NCI-H82 treated with DMSO at 0.1 percent for 48 hours (cell line): ENCODE measurements around the gene RNF144A.
A peak's percentile ranks its signal among the peaks of the same experiment; 100 is the strongest.

Experiments
- DNase-seq: peaks from one replicate; lab custom pipeline; 2025; ENCODE audit not compliant: unreplicated experiment; lab: John Stamatoyannopoulos, UW

RNF144A gene

DNA sequence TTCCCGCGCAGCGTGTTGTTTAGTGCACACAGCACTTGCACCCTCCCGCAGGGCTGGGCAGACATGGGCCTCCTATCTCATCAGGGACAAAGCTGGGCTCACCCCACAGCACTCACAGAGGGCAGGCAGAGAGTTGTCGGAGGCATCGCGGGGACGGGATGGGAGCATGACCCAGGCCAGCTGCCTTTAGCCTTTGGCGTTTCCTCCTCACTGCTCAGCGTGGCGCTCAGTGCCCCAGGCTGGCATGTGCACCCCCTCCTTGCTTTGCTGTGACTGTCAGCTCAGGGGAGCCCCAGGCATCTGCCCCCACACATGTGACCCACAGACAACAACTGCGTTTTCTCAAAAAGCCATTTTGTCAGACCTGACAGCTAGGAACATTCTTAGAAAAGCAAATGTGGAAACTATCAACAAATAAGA lies 101.1 kb downstream of the RNF144A start:
- DNase-seq = no peak

DNA sequence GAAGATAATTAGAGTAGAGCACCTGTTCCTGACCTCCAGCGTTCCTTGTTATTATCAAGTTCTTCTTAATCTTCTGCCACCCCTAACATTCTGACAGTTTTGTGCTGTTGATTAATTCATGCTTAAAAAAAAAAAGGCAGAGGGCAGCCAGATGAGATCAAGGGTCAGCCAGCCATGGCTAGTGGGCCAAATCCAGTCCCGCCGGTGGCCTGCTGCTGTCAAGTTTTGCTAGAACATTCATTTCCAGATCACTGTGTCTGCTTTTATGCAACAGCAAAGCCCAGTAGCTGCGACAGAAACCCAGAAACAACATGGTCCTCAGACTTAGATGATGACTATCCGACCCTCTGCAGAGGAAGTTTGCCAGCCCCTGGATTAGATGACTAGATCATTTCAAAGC lies 101.6 kb downstream of the RNF144A start:
- no peak for DNase-seq

DNA sequence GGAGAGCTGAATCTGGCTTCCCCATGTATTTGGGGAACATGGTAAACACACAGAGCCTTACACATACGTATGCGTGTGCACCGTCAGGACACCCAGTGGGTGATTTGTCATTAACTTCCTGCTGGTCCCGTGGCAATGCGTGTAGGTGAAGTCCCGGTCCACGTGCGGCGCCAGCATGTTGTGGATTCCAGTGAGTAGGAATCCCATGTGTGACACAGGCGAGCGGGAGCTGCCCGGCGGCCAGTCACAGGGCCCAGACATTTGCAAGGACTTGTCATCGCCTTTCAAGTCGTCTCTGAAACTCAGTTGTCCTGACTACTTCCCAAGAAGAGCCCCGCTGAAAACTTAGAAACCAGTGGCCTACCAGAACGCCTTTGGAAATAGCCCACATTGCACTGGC lies 102.0 kb downstream of the RNF144A start:
- no peak for DNase-seq

DNA sequence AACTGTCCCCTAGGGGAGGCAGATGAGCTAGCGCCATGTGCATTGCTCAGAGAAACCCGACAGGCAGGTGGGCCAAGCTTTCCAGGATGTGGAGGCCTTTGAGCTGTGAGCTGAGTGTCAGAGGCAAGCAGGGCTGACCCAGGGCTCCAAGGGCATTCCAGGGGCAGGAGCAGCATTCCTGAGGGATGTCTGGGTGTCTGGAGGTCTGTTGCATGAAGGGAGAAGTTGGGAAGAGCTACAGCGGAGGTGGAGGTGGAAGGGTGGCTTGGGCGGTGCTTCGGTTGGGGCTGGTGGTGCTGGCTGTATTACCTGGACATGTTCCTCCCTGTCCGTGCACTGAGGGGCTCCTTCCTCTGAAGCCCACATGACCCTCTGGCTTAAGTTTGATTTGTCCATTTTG lies 102.8 kb downstream of the RNF144A start:
- DNase-seq = no peak

DNA sequence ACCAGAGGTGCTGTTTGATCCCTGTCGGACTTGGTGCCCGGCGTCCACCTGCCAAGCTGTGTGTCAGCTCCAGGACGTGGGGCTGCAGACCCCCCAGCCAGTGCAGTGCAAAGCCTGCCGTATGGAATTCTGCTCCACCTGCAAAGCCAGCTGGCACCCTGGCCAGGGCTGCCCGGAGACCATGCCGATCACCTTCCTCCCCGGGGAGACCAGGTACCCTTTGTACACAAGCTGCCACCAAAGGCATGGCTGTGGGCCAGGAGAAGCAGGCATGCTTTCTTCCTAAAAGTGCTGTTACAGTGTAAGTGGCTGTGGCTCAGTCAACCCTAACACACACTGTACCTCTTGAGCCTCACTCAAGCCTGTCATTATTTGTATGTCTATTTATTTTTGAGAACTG lies 103.3 kb downstream of the RNF144A start:
- DNase-seq = no peak

DNA sequence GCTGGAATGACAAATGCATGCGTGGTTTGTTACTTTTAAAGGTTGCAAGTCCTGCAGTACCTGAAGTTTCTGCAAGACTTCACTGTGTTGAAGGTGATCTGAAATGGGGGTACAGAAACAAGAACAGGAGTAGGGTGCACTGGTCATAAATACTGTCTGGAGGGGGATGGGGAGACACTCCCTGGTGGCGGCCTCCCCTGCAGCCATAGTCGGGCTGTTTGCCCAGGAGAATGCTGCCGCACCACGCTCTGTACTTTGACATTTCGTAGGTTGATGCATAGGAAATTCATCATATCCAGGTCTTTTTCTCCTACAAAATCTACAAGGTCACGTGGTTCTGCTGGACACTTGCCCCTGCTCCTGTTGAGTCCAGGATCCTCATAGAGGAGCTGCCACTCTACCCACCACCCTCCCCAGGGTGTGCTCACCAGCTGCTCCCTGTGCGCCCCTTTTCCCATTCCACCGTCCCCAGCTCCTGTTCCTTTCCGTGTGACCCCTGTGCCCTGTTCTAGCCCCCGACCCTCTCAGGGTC lies 103.8 kb downstream of the RNF144A start:
- DNase-seq = no peak

DNA sequence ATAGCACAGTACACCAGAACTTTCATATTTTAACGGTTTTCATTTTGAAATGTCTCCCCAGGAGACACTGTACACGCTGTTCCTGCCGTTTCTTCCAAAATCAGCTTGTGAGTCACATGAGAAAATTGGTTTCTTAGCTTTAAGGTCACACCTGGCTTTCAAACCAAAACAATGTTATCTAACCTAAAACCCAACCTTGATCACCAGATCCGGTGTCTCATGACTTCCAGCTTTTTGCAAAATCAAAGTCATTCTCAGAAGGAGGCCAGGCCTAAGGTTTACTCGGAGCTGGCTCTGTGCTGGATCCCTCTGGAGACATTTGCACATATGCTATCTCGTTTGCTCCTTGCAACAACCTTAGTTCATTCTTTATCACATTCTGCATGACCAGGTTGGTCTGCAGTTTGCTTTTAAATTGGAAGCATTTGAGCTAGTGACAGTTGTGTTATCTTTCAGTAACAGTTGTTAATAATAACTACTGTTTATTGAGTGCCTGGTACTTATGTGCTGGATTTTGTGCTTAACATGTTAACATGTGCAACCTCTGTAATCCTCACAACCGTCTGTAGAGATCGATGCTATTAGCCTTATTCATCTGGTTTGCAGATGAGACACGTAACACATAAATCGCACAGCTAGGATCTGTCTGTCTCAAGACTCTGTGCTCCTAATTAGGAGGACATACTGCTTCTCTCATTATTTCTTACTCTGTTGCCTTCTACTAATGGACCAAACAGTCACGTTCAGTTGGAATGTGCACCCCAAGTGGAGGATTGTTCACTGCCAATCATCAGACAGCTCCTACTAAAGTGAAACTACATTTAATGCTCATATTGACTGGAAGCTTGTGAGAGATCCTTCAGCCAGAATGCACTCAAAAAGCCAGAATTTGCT lies 105.5 kb downstream of the RNF144A start:
- DNase-seq = peak; percentile 58

DNA sequence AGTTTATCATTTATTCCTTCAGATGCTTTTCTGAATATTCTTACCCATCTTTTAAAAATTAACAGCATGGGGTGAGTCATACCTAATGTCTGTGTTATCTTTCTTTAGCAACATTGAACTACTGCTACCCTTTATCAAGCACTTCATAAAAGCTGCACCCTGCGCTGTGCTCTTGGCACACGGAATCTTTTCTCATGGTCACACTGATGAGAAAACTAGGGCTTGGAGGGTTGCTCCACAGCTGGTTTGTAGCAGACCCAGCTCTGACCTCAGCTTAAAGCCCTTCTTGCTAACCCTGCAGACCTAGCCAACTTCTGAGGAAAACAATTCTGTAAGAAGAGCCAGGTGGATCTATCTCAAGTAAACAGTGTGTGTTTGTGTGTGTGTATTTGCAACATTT lies 106.3 kb downstream of the RNF144A start:
- no peak for DNase-seq

DNA sequence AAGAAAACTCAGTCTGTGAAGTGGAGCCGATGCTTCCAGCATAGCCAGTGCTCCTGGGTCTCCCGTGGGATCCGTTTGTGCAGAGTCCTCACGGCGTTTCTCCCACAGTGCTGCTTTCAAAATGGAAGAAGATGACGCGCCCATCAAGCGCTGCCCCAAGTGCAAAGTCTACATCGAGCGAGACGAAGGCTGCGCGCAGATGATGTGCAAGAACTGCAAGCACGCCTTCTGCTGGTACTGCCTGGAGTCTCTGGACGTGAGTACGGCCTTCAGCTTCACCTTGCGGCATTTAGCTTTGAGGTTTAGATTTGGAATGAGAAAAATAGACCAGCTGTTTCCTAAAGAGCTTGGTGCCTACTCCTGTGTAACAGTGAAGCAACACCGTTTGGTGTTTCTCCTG lies 107.0 kb downstream of the RNF144A start:
- DNase-seq = no peak

DNA sequence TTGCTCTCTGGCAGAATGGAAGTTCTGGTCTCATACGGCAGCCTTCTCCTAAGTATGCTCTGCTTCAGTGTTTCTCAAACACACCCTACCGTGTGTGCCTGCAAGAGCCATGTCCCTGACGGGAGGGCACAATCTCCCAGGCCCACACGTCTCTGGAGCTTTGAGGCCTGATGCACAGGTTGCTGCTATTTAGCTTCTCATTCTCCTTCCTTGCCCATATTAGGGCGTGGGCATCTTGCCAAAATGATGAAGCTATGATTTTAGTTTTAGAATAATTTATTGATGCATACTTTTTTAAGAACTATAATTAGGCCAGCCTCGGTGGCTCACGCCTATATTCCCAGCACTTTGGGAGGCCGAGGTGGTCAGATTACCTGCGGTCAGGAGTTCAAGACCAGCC lies 107.9 kb downstream of the RNF144A start:
- no peak for DNase-seq

DNA sequence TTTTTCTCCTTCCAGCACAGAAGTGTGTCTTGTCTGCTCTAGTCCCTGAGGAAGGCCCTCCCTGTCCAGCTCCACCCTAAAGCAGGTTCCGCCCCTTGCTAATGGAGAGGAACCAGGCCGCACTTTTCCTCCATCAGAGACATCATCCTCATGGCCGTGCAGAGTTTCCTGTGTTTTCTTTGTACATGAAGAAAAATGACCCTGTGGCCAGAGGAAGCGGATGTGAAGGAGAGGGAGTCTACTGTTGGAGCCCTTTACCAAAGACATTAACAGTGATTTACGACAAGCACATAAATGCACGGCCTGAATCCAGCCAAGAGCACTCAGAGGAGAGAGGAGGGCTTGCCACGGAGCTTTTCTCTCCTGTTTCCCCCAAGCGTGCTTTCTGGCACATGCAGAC lies 109.5 kb downstream of the RNF144A start:
- no peak for DNase-seq

DNA sequence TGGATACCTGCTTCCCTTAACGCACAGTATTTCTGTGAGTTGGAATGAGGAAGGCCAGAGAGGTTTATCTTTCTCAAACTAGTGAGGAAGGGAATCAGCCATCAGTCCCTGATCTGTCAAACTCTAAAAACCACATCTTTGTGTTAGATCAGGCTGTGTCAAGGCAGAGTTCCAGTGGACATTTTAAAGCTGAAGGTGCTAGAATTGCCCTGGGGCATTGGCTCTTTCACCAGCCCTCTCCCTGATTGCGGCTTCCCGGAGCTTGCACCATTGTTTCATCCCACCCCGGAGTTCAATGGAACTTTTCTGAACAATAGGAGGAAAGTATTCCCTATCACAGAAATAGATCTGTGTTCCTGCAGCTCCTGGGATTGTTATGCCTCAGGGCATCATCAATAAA lies 110.2 kb downstream of the RNF144A start:
- no peak for DNase-seq

DNA sequence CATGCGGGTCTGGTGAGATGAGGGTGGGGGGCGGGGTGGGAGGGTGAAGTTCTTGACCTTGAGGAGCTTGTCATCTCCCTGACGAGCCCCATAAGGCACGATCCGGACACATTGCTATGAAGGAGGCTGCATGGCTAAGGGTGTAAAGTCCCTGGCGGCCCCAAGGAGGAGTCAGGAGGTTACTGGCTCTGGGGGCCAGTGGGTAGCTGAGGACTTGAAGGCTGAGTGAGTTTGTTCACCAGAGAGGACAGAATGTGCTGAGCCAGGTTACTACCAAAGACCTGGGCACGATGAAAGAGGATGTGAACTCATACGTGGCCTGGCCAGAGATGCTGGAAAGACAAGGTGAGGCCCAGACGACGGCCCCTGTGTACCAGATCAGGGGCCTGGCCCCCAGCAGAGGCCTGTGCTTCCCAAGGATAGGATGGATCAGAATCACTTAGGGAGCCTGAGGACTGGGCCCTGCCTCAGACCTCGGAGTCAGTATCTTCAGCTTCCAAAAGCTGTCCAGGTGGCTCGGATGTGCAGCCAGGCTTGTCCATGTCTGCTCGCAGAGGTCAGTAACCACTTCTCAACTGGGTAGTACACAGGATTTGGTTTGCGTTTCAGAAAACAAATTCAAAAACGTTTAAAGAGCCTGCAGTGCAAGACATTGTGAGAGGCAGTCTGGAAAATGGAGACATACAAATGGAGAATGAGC lies 110.9 kb downstream of the RNF144A start:
- no peak for DNase-seq

DNA sequence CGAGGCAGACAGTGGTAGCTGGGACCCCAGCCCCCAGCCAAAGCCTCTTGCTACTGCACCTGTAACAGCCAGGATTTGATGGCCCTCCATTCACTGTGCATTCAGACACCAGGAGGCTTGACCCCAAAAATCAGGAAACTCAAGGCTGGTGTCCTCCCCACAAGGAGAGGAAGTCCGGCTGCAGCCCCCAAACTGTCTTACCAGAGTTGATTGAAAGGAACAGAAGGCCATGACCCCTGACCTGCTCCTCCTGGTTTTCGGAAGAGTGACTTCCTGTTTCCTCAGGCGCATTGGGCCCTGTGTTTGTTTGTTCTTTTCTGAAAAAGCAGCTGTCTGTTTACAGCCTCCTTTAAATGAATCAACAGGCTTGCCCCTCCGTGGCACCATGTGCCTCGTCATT lies 111.6 kb downstream of the RNF144A start:
- no peak for DNase-seq

DNA sequence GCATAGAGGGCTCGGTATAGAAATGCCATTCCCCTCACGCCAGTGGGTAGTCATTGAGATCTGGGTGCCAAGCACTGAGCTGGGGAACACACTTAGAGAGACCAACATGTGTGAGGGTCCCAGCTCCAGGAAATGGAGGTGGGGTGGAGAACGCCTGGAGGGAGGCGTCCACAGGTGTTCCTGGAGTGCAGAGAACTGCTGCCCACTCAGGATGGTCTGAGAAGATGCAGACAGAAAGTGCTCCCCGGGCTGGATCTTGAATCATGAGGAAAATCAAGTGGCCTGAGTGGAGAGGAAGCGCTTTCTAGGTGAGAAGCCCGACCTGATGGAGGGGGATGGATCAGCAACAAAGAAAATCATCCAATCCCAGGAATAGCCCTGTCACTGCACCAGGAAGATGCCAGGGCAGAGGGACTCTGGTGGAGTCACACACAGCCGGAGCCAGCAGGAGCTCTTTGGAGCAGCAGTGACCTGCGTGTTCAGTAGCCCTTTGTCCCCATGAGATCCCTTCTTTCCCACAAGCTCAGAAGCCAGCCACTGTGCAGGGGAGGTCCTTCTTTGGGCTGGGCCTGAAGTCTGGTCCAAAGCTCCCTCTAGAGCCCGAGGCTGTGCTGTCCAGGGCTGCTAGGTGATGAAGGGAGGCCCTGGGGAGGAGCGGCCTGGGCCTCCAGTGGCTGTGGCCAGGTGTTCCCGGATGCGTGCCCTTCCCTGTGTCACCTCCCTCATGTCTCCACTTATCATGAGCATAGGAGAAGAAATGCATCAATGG lies 112.3 kb downstream of the RNF144A start:
- DNase-seq = no peak

DNA sequence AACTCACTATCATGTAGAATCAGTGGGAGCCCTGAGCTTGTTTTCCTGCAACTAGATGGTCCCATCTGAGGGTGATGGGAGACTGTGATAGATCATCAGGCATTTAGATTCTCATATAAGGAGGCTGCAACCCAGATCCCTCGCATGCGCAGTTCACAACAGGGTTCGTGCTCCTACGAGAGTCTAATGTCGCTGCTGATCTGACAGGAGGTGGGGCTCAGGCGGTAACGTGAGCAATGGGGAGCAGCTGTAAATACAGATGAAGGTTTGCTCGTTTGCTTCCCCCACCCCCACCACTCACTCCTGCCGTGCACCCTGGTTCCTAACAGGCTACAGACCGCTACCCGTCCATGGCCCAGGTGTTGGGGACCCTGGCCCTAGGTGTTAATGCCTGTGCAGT lies 113.6 kb downstream of the RNF144A start:
- no peak for DNase-seq

DNA sequence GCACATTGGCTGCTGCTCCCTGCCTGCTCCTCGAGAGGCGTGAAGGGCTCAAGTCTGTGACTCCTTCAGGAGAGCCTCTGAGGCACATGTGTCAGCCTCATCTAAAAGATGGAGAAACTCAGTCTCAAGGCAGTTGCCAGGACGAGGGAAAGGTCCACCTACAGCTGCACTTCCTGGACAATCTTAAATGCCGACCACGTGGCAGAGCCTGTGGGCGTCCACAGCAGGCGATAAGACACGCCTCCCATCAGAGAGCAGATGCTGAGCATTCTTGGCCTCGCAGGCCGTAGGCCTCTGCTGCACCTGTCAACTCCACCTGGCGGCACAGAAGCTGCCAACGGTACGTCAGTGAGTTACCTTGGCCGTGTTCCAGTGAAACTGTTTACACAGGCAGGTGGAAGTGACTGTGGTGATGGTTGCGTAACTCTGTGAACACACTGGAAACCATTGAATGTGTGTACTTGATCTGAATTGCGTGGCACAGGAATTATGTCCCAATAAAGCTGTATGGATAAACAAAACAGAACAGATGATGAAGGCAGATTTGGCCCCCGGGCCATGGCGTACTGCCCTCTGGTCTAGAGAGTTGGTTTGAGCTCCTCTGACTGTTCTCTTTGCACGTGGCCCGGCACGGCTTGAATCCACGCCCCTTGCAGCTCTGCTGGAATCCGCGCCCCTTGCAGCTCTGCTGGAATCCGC lies 114.5 kb downstream of the RNF144A start:
- no peak for DNase-seq

DNA sequence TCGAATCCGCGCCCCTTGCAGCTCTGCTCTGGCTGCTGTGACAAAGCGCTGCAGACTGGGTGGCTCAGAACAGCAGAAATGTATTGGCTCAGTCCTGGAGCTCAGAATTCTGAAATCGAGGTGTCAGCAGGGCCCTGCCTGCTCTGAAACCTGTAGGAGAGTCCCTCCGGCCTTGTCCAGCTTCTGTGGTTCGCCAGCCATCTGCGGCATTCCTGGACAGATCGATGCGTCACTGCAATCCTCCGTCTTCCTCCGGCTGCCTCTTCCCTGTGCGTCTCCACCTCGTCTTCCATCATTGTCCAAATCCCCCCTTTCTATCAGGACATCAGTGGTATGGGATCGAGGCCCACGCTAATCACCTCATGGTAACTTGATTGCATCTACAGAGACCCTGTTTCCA lies 115.2 kb downstream of the RNF144A start:
- no peak for DNase-seq

DNA sequence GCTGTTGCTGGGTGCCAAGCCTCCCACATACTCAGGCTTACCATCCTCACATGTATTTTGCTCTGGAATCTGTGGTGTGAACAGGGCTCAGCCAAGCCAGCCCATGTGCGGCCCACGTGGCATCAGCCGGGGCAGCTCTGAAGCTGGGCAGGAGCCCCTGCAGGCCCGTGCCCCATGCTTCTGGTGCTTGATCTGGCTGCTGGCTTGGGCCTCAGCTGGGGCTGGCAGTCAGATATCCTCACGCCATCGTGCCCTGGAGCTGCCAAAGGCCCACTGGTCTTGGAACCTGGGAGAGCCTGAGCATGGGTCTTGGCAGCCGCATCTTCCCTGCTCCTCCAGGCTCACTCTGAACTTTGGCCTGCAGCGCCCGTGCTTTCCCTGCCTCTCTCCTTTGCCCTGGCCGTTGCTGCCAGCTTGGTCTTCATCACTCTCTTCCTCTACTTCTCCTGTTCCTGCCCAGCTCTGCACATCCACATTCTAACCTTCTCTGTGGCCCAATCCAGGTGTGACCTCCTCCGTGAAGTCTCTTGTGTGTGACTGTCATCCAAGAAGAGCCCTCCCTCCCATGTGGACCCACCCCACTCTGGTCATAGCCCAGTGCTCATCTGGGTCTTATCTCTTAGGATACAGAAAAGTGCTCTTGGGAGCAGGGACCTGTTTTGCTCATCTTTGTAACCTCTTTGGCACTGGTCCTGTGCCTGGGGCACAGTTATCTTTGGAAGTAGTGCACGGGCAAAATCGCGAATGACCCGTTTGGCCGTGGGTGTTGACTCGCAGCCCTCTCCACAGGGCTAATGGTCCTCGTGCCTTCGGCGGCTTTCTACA lies 116.1 kb downstream of the RNF144A start:
- no peak for DNase-seq

DNA sequence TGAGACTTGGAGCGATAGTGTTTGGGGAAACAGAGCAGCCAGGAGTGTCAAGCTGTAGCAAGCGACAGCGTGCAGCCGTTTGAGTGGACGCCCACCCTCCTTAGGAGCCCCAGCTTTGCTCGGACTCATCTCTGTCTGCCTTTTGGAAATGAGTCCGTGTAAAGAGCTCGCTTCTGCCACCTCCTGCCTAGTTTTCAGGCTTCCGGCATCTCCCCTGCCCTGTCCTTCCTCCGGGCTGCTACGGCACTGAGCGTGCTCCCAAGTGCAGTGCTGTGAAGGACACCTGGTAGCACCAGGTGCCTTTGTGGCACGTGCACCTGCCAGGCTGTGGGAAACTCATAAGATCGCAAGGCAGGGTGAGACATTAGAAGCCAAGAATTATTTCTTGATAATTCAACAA lies 117.1 kb downstream of the RNF144A start:
- DNase-seq = no peak
